Parathyroid adenoma (tissue), 2 donors: ENCODE measurements around the gene ARSB.

ENCODE experiments used
- H2AFZ ChIP-seq: fragments of 300-600 bp; sonication (generic); one replicate; pipeline ENCODE4 v1.7.0; 2017; ENCODE audit warnings: antibody characterized with exemption, mild to moderate bottlenecking
- H3K27ac ChIP-seq: fragments of 300-600 bp; sonication (generic); one replicate; pipeline ENCODE4 v1.7.0; 2017
- H3K27me3 ChIP-seq: fragments of 300-600 bp; sonication (generic); one replicate; pipeline ENCODE4 v1.7.0; 2017; ENCODE audit warnings: low read length; ENCODE audit not compliant: control insufficient read depth, insufficient read depth
- H3K36me3 ChIP-seq: fragments of 300-600 bp; sonication (generic); one replicate; pipeline ENCODE4 v1.7.0; 2017; ENCODE audit warnings: low read length; ENCODE audit not compliant: control insufficient read depth, insufficient read depth
- H3K4me1 ChIP-seq: fragments of 300-600 bp; sonication (generic); one replicate; pipeline ENCODE4 v1.7.0; 2017; ENCODE audit warnings: control low read depth
- H3K4me2 ChIP-seq: fragments of 300-600 bp; sonication (generic); one replicate; pipeline ENCODE4 v1.7.0; 2017; ENCODE audit warnings: low read length
- H3K4me3 ChIP-seq: fragments of 300-600 bp; sonication (generic); one replicate; pipeline ENCODE4 v1.7.0; 2017; ENCODE audit warnings: low read depth, low read length
- H3K79me2 ChIP-seq: fragments of 300-600 bp; sonication (generic); one replicate; pipeline ENCODE4 v1.7.0; 2017; ENCODE audit warnings: control low read depth
- H3K9ac ChIP-seq: fragments of 300-600 bp; sonication (generic); one replicate; pipeline ENCODE4 v1.7.0; 2017; ENCODE audit warnings: mild to moderate bottlenecking
- H3K9me3 ChIP-seq: fragments of 300-600 bp; sonication (generic); one replicate; pipeline ENCODE4 v1.7.0; 2017; ENCODE audit warnings: low read length; ENCODE audit not compliant: control insufficient read depth
- CTCF ChIP-seq: fragments of 300-600 bp; sonication (generic); IDR thresholded peaks from one replicate; pipeline ENCODE4 v1.7.0; 2017; ENCODE audit warnings: antibody characterized with exemption, mild to moderate bottlenecking
- donor health status: primary hyperparathyroidism.

ARSB gene

GRCh38 chr5:78819707-78820106 lies 165.4 kb downstream of the ARSB start:
- Histone ChIP-seq H3K4me2 (no peak overlapping the region), H3K36me3 (no peaks in the 10 kb centered on the region), H3K4me3 (no peak overlapping the region), H3K27me3 (no peaks in the 10 kb centered on the region), H3K79me2 (no peaks in the 10 kb centered on the region), H3K9me3 (no peaks in the 10 kb centered on the region), H3K9ac (no peak overlapping the region), H2AFZ (no peak overlapping the region), H3K27ac (no peak overlapping the region), H3K4me1 (peaks cover 2% of the 10 kb centered on the region)
- TF ChIP-seq CTCF: no peak

DNA sequence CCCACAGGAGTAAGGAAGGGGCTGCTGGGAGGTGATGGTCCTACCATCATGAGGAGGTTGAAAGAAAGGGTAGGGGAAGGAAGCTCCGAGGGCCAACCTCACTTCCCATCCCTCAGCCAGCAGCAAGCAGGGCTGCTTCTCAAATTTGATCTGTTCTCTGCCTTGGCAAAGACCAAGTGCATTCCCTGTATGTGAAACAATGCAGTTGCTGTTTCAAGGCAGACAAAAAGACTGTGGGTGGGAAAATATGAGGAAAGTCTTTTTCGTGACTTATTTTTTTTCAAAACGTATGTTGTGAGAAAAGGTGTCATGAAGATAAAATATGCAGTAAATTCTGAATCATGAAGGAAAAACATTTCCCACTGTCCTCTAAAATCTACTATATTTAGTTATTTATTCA lies 165.9 kb downstream of the ARSB start:
- Histone ChIP-seq H3K27me3 (no peaks in the 10 kb centered on the region), H3K36me3 (no peaks in the 10 kb centered on the region), H3K4me1 (peaks cover 2% of the 10 kb centered on the region), H3K4me3 (no peak overlapping the region), H3K4me2 (no peak overlapping the region), H3K27ac (no peak overlapping the region), H2AFZ (no peak overlapping the region), H3K9ac (no peak overlapping the region), H3K79me2 (no peaks in the 10 kb centered on the region), H3K9me3 (no peaks in the 10 kb centered on the region)
- TF ChIP-seq CTCF: no peak

DNA sequence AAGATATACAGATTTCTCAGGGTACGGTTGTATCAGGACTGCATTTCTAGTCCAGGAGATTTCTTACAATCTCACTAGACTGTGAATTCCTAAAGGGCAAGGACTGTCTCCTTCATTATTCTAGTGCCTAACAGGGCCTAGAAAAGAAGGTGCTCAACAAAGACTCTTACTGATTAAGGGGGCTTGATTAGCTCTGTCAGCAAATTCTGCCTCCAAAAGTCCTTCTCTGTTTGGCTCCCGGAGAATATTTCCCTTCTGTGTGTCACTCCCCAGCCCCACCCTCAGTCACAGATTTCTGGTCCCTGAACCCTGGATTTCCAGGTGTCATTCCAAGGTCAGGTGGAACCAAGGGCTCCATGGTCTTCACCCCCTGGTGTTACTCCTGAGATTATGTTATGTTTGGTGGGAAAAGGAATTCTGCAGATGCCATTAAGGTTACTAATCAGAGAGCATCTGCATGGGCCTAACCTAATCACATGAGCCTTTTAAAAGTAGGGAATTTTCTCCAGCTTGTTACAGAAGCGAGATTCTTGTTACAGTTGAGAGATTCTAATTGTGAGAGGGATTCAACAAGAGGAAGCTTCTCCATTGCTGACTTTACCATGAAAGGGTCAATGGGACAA lies 168.9 kb downstream of the ARSB start:
- H3K79me2 ChIP-seq: no peaks in the 10 kb centered on the region
- H3K4me1 ChIP-seq: peaks cover 2% of the 10 kb centered on the region
- H2AFZ ChIP-seq: no peak overlapping the region
- no peaks in the 10 kb centered on the region for H3K36me3 ChIP-seq
- H3K4me3 ChIP-seq: no peak overlapping the region
- no peak overlapping the region for H3K4me2 ChIP-seq
- no peaks in the 10 kb centered on the region for H3K9me3 ChIP-seq
- no peak overlapping the region for H3K27ac ChIP-seq
- no peak for TF ChIP-seq CTCF
- H3K9ac ChIP-seq: no peak overlapping the region
- H3K27me3 ChIP-seq: no peaks in the 10 kb centered on the region

- Histone ChIP-seq H3K27ac (no peak overlapping the region), H3K4me2 (no peak overlapping the region), H3K27me3 (no peaks in the 10 kb centered on the region), H3K4me1 (peaks cover 2% of the 10 kb centered on the region), H2AFZ (no peak overlapping the region), H3K36me3 (no peaks in the 10 kb centered on the region), H3K4me3 (no peak overlapping the region), H3K9me3 (no peaks in the 10 kb centered on the region), H3K9ac (no peak overlapping the region), H3K79me2 (no peaks in the 10 kb centered on the region)
- TF ChIP-seq CTCF: no peak
Observed at GRCh38 chr5:78813906-78814530, 171.1 kb downstream of the ARSB start.

DNA sequence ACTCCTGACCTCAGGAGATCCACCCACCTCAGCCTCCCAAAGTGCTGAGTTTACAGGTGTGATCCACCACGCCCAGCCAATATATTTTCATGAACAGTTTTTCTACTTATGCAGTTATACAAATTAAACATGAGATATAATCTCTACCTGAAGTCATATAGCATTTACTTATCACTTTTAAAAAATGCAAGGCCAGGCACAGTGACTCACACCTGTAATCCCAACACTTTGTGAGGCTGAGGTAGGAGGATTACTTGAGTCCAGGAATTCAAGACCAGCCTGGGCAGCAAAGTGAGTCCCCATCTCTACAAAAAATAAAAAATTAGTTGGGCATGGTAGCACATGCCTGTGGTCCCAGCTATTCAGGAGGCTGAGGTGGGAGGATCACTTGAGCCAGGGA lies 171.8 kb downstream of the ARSB start:
- Histone ChIP-seq H3K4me3 (no peak overlapping the region), H3K9me3 (no peaks in the 10 kb centered on the region), H3K27ac (no peak overlapping the region), H3K4me2 (no peak overlapping the region), H3K79me2 (no peaks in the 10 kb centered on the region), H2AFZ (no peak overlapping the region), H3K4me1 (peaks cover 2% of the 10 kb centered on the region), H3K36me3 (no peaks in the 10 kb centered on the region), H3K9ac (no peak overlapping the region), H3K27me3 (no peaks in the 10 kb centered on the region)
- no peak for TF ChIP-seq CTCF
